Coronary artery (tissue), 2 donors: ENCODE data around the gene RTEL1.
"Not testable (repeated sequence)": the region's sequence is repeated elsewhere in the genome, so short reads cannot be mapped to it uniquely, and the experiment has no call there.

ENCODE experiments used
- DNase-seq: peaks from one replicate; pipeline ENCODE4 v3.0.0-alpha.2; 2017; ENCODE audit warnings: low spot score
- H3K27ac ChIP-seq, 2 donors: fragments of 200-600 bp; sonication (generic); one replicate each; pipeline ENCODE4 v1.5.1; 2016 to 2019
- H3K4me3 ChIP-seq: fragments of 200-600 bp; sonication (generic); 2 replicates; pipeline ENCODE4 v1.5.1; 2016; ENCODE audit warnings: mild to moderate bottlenecking, moderate library complexity
- TF ChIP-seq, protein P1 (sequence below): fragments of 200-600 bp; sonication (generic); IDR thresholded peaks from one replicate; pipeline ENCODE4 v1.5.1; 2019; ENCODE audit warnings: antibody characterized with exemption

RTEL1 gene

GRCh38 chr20:63648190-63648589 is 9.9 kb upstream of the RTEL1 start:
- TF ChIP-seq, protein P1, sequence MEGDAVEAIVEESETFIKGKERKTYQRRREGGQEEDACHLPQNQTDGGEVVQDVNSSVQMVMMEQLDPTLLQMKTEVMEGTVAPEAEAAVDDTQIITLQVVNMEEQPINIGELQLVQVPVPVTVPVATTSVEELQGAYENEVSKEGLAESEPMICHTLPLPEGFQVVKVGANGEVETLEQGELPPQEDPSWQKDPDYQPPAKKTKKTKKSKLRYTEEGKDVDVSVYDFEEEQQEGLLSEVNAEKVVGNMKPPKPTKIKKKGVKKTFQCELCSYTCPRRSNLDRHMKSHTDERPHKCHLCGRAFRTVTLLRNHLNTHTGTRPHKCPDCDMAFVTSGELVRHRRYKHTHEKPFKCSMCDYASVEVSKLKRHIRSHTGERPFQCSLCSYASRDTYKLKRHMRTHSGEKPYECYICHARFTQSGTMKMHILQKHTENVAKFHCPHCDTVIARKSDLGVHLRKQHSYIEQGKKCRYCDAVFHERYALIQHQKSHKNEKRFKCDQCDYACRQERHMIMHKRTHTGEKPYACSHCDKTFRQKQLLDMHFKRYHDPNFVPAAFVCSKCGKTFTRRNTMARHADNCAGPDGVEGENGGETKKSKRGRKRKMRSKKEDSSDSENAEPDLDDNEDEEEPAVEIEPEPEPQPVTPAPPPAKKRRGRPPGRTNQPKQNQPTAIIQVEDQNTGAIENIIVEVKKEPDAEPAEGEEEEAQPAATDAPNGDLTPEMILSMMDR = no peak
- no peak for DNase-seq
- H3K4me3 ChIP-seq = no peak overlapping the region
- H3K27ac ChIP-seq = no peak overlapping the region

DNA sequence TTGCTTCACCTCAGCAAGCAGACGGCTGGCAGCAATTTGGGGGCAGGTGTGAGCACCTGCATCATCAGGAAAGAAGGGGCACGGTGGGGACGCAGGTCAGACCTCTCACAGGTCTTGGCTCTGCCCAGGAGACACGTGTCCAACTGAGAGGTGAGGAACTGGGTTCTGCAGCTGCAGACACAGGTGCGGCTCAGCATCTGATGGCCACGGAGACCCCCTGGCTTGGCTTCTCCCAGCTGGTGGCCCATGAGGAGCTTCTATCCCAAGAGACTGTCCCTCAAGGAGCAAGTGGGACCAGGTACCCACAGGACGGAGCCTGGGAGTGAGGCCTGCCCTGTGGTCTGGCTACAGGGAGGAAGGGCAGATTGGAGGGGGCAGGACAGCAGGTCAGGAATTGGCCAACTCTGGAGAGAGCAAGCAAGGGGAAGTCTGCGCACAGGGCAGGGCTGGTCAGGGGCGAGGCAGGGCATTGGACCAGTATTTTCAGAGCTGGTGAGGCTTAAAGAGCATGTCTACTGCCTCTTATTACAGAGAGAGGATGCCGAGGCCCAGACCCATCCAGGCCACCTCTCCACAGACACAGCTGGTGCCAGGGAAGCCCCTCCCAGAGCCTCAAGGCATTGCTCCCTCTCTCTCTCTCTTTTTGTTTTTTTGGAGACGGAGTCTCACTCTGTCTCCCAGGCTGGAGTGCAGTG is 9.1 kb upstream of the RTEL1 start:
- DNase-seq = no peak
- Histone ChIP-seq H3K4me3 (no peak overlapping the region), H3K27ac (no peak overlapping the region)
- TF ChIP-seq, protein P1 = no peak

DNA sequence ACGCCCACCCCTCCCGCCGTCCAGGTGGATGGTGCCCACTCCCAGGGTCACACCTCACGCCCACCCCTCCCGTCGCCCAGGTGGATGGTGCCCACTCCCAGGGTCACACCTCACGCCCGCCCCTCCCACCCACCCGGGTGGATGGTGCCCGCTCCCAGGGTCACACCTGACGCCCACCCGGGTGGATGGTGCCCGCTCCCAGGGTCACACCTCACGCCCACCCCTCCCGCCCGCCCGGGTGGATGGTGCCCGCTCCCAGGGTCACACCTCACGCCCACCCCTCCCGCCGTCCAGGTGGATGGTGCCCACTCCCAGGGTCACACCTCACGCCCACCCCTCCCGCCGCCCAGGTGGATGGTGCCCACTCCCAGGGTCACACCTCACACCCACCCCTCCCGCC is 7.6 kb upstream of the RTEL1 start:
- not testable (repeated sequence) for H3K27ac ChIP-seq, DNase-seq, H3K4me3 ChIP-seq

DNA sequence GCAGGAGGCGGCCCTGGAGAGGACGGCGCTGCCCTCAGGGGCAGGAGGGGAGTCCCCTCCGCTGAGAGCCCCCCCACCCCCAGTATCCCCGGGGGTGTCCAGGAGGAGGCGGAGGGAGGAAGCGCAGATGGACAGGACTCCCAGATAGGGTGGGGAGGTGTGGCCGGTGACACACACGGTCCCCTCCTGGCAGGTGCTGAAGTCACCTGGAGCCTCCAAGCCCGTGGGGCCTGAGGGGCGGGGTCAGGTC is 6.2 kb upstream of the RTEL1 start:
- TF ChIP-seq, protein P1 = no peak
- peak overlapping the region; percentile 80 for H3K4me3 ChIP-seq
- no peak for DNase-seq
- peak overlapping the region in 1 of 2 donors; percentile 32 for H3K27ac ChIP-seq

- no peak for DNase-seq
- H3K27ac ChIP-seq = peak overlapping the region in 1 of 2 donors; percentile 32
- TF ChIP-seq, protein P1 = no peak
- peak overlapping the region; percentile 80 for H3K4me3 ChIP-seq
Observed at GRCh38 chr20:63652192-63652980, 5.7 kb upstream of the RTEL1 start.

GRCh38 chr20:63653041-63653973 is 4.8 kb upstream of the RTEL1 start, which contains the start of gene STMN3:
STMN3 (minus strand) TSS chr20:63653424; CDS start chr20:63653345, 79 bp downstream.
- TF ChIP-seq, protein P1 = no peak
- peak within 1 kb of the TSS in 1 of 2 donors; percentile 63 for H3K27ac ChIP-seq
- peak within 1 kb of the TSS; percentile 80 for H3K4me3 ChIP-seq
- peak; percentile 85 for DNase-seq
